WTC11 (cell line): Measurements from ENCODE around the gene TNS3.

Source experiments
- CREB1 ChIP-seq: sonication (generic); formaldehyde crosslinking; IDR thresholded peaks from 2 replicates; pipeline ENCODE4 v1.8.0; 2023; ENCODE audit warnings: mild to moderate bottlenecking, missing genetic modification reagents
- ELF4 ChIP-seq: sonication (generic); formaldehyde crosslinking; IDR thresholded peaks from 2 replicates; pipeline ENCODE4 v1.8.1; 2022; ENCODE audit warnings: low read depth, mild to moderate bottlenecking, moderate library complexity, missing genetic modification reagents
- JUN ChIP-seq: sonication (generic); formaldehyde crosslinking; IDR thresholded peaks from 2 replicates; pipeline ENCODE4 v1.8.0; 2023; ENCODE audit warnings: mild to moderate bottlenecking, missing genetic modification reagents
- KAT7 ChIP-seq: sonication (generic); formaldehyde crosslinking; IDR thresholded peaks from 2 replicates; pipeline ENCODE4 v1.8.1; 2023; ENCODE audit warnings: missing genetic modification reagents, mild to moderate bottlenecking, borderline replicate concordance
- ZNF121 ChIP-seq: sonication (generic); formaldehyde crosslinking; IDR thresholded peaks from 2 replicates; pipeline ENCODE4 v1.8.0; 2023; ENCODE audit warnings: missing genetic modification reagents
- TF ChIP-seq, protein P1 (sequence below): fragments of 200-600 bp; IDR thresholded peaks from 2 replicates; pipeline ENCODE4 v1.8.0; 2022; ENCODE audit warnings: antibody characterized with exemption
- TF ChIP-seq, protein P2 (sequence below): sonication (generic); formaldehyde crosslinking; IDR thresholded peaks from 2 replicates; pipeline ENCODE4 v1.8.0; 2022; ENCODE audit warnings: mild to moderate bottlenecking, missing genetic modification reagents
- TF ChIP-seq, protein P3 (sequence below): sonication (generic); formaldehyde crosslinking; conservative IDR thresholded peaks from 2 replicates; pipeline ENCODE4 v1.8.1; 2022; ENCODE audit warnings: mild to moderate bottlenecking, missing genetic modification reagents
- TF ChIP-seq, protein P4 (sequence below): sonication (generic); formaldehyde crosslinking; IDR thresholded peaks from 2 replicates; pipeline ENCODE4 v1.8.1; 2023; ENCODE audit warnings: mild to moderate bottlenecking, missing genetic modification reagents, moderate library complexity

DNA sequence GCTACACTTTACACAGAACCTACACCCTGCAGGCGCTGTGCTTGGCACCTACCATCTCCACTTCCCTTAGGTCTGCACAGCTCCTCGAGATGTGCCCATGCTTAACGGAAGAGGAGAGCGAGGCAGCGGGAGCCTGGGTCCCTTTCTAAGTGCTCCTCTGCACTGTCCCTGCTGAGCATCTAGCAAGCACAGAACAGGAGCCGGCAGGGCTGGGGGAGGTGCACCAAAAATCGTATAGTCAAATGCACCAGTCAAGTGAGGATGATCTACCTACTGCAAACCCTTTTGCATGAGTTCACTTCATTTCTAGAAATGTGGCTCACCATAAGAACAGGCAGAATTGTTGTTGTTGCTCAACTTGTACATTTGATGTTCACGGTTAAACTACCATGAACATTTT, 267.7 kb downstream of the TNS3 start:
- TF ChIP-seq JUN (CRISPR knock-in tag) (no peak), ELF4 (CRISPR knock-in tag) (no peak), KAT7 (CRISPR knock-in tag) (no peak), CREB1 (CRISPR knock-in tag) (no peak), ZNF121 (CRISPR knock-in tag) (no peak)
- TF ChIP-seq, protein P1, sequence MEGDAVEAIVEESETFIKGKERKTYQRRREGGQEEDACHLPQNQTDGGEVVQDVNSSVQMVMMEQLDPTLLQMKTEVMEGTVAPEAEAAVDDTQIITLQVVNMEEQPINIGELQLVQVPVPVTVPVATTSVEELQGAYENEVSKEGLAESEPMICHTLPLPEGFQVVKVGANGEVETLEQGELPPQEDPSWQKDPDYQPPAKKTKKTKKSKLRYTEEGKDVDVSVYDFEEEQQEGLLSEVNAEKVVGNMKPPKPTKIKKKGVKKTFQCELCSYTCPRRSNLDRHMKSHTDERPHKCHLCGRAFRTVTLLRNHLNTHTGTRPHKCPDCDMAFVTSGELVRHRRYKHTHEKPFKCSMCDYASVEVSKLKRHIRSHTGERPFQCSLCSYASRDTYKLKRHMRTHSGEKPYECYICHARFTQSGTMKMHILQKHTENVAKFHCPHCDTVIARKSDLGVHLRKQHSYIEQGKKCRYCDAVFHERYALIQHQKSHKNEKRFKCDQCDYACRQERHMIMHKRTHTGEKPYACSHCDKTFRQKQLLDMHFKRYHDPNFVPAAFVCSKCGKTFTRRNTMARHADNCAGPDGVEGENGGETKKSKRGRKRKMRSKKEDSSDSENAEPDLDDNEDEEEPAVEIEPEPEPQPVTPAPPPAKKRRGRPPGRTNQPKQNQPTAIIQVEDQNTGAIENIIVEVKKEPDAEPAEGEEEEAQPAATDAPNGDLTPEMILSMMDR = no peak
- TF ChIP-seq, protein P2, sequence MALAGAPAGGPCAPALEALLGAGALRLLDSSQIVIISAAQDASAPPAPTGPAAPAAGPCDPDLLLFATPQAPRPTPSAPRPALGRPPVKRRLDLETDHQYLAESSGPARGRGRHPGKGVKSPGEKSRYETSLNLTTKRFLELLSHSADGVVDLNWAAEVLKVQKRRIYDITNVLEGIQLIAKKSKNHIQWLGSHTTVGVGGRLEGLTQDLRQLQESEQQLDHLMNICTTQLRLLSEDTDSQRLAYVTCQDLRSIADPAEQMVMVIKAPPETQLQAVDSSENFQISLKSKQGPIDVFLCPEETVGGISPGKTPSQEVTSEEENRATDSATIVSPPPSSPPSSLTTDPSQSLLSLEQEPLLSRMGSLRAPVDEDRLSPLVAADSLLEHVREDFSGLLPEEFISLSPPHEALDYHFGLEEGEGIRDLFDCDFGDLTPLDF (CRISPR knock-in tag) = no peak
- TF ChIP-seq, protein P3, sequence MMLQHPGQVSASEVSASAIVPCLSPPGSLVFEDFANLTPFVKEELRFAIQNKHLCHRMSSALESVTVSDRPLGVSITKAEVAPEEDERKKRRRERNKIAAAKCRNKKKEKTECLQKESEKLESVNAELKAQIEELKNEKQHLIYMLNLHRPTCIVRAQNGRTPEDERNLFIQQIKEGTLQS (CRISPR knock-in tag) = no peak
- TF ChIP-seq, protein P4, sequence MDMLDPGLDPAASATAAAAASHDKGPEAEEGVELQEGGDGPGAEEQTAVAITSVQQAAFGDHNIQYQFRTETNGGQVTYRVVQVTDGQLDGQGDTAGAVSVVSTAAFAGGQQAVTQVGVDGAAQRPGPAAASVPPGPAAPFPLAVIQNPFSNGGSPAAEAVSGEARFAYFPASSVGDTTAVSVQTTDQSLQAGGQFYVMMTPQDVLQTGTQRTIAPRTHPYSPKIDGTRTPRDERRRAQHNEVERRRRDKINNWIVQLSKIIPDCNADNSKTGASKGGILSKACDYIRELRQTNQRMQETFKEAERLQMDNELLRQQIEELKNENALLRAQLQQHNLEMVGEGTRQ = no peak
